HUES48 (cell line): ENCODE measurements around the gene FAM151B.

Source experiments
- H3K27ac ChIP-seq: one replicate; pipeline ENCODE4 v1.7.0; 2013; ENCODE audit warnings: low read depth, low read length, inconsistent platforms
- H3K27me3 ChIP-seq: 2 replicates; pipeline ENCODE4 v1.6.1; 2013; ENCODE audit warnings: mild to moderate bottlenecking, low read length; ENCODE audit not compliant: control insufficient read depth, insufficient read depth
- H3K36me3 ChIP-seq: 2 replicates; pipeline ENCODE4 v1.6.1; 2013; ENCODE audit warnings: low read length; ENCODE audit not compliant: control insufficient read depth, insufficient read depth
- H3K4me1 ChIP-seq: 2 replicates; pipeline ENCODE4 v1.6.1; 2013; ENCODE audit warnings: mild to moderate bottlenecking, low read length; ENCODE audit not compliant: control insufficient read depth, insufficient read depth
- H3K4me3 ChIP-seq: 2 replicates; pipeline ENCODE4 v1.5.1; 2013; ENCODE audit warnings: mild to moderate bottlenecking, low read depth, low read length
- H3K9ac ChIP-seq: 2 replicates; pipeline ENCODE4 v1.6.1; 2013; ENCODE audit warnings: mild to moderate bottlenecking, low read depth, low read length, moderate library complexity
- H3K9me3 ChIP-seq: 2 replicates; pipeline ENCODE4 v1.6.1; 2013; ENCODE audit warnings: low read length; ENCODE audit not compliant: control insufficient read depth, insufficient read depth

FAM151B gene

GRCh38 chr5:80588858-80589540, 101.1 kb downstream of the FAM151B start:
- H3K4me3 ChIP-seq, result no peak overlapping the region
- H3K4me1 ChIP-seq, result no peaks in the 10 kb centered on the region
- H3K27me3 ChIP-seq, result no peaks in the 10 kb centered on the region
- H3K9me3 ChIP-seq, result no peaks in the 10 kb centered on the region
- H3K9ac ChIP-seq, result no peak overlapping the region
- no peak overlapping the region for H3K27ac ChIP-seq
- H3K36me3 ChIP-seq, result no peaks in the 10 kb centered on the region

- H3K9me3 ChIP-seq, result no peaks in the 10 kb centered on the region
- no peaks in the 10 kb centered on the region for H3K4me1 ChIP-seq
- no peak overlapping the region for H3K27ac ChIP-seq
- H3K4me3 ChIP-seq, result no peak overlapping the region
- no peaks in the 10 kb centered on the region for H3K27me3 ChIP-seq
- no peak overlapping the region for H3K9ac ChIP-seq
- H3K36me3 ChIP-seq, result no peaks in the 10 kb centered on the region
Measured at GRCh38 chr5:80590766-80591165, 102.9 kb downstream of the FAM151B start.

- no peak overlapping the region for H3K27ac ChIP-seq
- H3K9ac ChIP-seq, result no peak overlapping the region
- H3K27me3 ChIP-seq, result no peaks in the 10 kb centered on the region
- H3K4me1 ChIP-seq, result no peaks in the 10 kb centered on the region
- no peaks in the 10 kb centered on the region for H3K36me3 ChIP-seq
- no peak overlapping the region for H3K4me3 ChIP-seq
- H3K9me3 ChIP-seq, result no peaks in the 10 kb centered on the region
Measured at GRCh38 chr5:80591352-80591751, 103.5 kb downstream of the FAM151B start.

GRCh38 chr5:80592105-80592504, 104.2 kb downstream of the FAM151B start:
- Histone ChIP-seq H3K9ac (no peak overlapping the region), H3K27me3 (no peaks in the 10 kb centered on the region), H3K4me3 (no peak overlapping the region), H3K27ac (no peak overlapping the region), H3K4me1 (no peaks in the 10 kb centered on the region), H3K9me3 (no peaks in the 10 kb centered on the region), H3K36me3 (no peaks in the 10 kb centered on the region)
